CD4-positive, alpha-beta T cell (primary cell): ENCODE measurements around the gene GRID2. TPM values are rescaled to one million over a fixed set of nuclear protein-coding genes. Genes with fewer than 3 reads are reported as not detected.

Experiments
- ATAC-seq: fragments of 200-7000 bp; cut with Tn5 transposase; one replicate; pipeline ENCODE4 v1.10.0; 2022; ENCODE audit warnings: mild to moderate bottlenecking; ENCODE audit not compliant: poor library complexity
- CTCF ChIA-PET: fragments of 350-600 bp; sonication (Branson Sonifier 250); formaldehyde crosslinking; loops from one replicate; lab custom pipeline; 2021; ENCODE audit warnings: antibody characterized with exemption, inconsistent platforms; lab: Charles Lee
- POLR2A ChIA-PET: fragments of 350-600 bp; sonication (Branson Sonifier 250); formaldehyde crosslinking; loops from one replicate; lab custom pipeline; 2021; ENCODE audit warnings: antibody characterized with exemption, inconsistent platforms; lab: Charles Lee
- DNase-seq, 14 experiments: peaks; one replicate each; pipeline ENCODE4 v3.0.0-alpha.2; 2013 to 2020; ENCODE audit warnings: mixed read lengths in 2 of 14
- H3K27ac ChIP-seq, 2 donors: one replicate each; pipeline versions ENCODE4 v1.5.1 to v1.7.0; 2013; ENCODE audit warnings: low read length in 2 of 2, low read depth in 1 of 2, mild to moderate bottlenecking in 1 of 2
- H3K27me3 ChIP-seq, 2 experiments: 1 replicate in 1 of 2; 2 replicates in 1 of 2; pipeline versions ENCODE4 v1.6.1 to v1.7.0; 2013; ENCODE audit warnings: low read length in 2 of 2, control low read depth in 1 of 2, mild to moderate bottlenecking in 1 of 2, moderate library complexity in 1 of 2; ENCODE audit not compliant: insufficient read depth in 2 of 2, control insufficient read depth in 1 of 2
- H3K36me3 ChIP-seq: one replicate; pipeline ENCODE4 v1.6.1; 2013; ENCODE audit warnings: low read length, control low read depth; ENCODE audit not compliant: insufficient read depth
- H3K4me1 ChIP-seq: one replicate; pipeline ENCODE4 v1.6.1; 2013; ENCODE audit warnings: low read length, control low read depth; ENCODE audit not compliant: insufficient read depth
- H3K4me3 ChIP-seq: one replicate; pipeline ENCODE4 v1.5.1; 2013; ENCODE audit warnings: mild to moderate bottlenecking, low read length, moderate library complexity
- H3K9me3 ChIP-seq, 2 experiments: 1 replicate in 1 of 2; 2 replicates in 1 of 2; pipeline versions ENCODE4 v1.6.1 to v1.7.0; 2013; ENCODE audit warnings: low read length in 2 of 2, mild to moderate bottlenecking in 2 of 2, control low read depth in 1 of 2, moderate library complexity in 1 of 2; ENCODE audit not compliant: control insufficient read depth in 1 of 2, insufficient read depth in 1 of 2
- H3K27ac Mint-ChIP-seq: one replicate; pipeline ENCODE4 v1.8.0; 2020; ENCODE audit warnings: mixed read lengths
- H3K27me3 Mint-ChIP-seq: one replicate; pipeline ENCODE4 v1.8.0; 2021; ENCODE audit warnings: mixed read lengths
- H3K36me3 Mint-ChIP-seq: one replicate; pipeline ENCODE4 v1.8.0; 2021; ENCODE audit warnings: low read depth, mixed read lengths
- H3K4me1 Mint-ChIP-seq: one replicate; pipeline ENCODE4 v1.8.0; 2021; ENCODE audit warnings: low read depth, mixed read lengths
- H3K4me3 Mint-ChIP-seq: one replicate; pipeline ENCODE4 v1.8.0; 2020; ENCODE audit warnings: mild to moderate bottlenecking, mixed read lengths
- H3K9me3 Mint-ChIP-seq: one replicate; pipeline ENCODE4 v1.8.0; 2020; ENCODE audit warnings: mixed read lengths
- intact Hi-C, 2 experiments: fragments of 100-400 bp; cut with DNase I in 1 of 2; cut with micrococcal nuclease in 1 of 2; formaldehyde crosslinking; loops; one replicate each; pipeline versions ENCODE4 v1.15.1 to v1.9.0; 2023 to 2025; cut with DNase I, micrococcal nuclease
- total RNA-seq, 174 experiments: library from RNA in 2 of 174; stranded (reverse) in 2 of 174; gene quantifications; one replicate each; pipeline ENCODE4 v1.2.3 and lab custom pipeline; 2021 to 2026
- TF ChIP-seq, protein P1 (sequence below): fragments of 200-600 bp; IDR thresholded peaks from one replicate; pipeline ENCODE4 v1.8.0; 2022; ENCODE audit warnings: antibody characterized with exemption, mild to moderate bottlenecking

Gene GRID2
- total RNA-seq, 2 experiments from 2014 or later: not detected

DNA sequence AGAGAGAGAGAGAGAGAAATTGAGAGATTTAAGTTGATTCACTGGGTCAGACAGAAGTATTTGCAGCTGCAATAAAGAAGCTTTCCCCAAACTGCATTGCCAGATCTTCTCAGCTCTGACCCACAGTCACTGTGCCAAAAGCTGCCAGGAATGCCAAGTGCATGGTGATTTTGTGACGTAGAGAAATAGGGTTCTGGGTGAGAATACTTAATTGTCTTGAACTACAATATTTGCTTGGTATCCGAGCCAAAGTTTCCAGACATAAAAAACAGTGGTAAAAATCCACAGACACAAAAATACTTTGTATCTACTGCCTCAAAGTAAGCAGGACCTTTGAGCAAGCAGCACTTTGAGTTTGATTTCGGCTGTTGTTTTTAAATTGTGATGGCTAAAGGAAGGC lies 331.1 kb downstream of the GRID2 start:
- no peak overlapping the region for H3K27ac ChIP-seq
- POLR2A ChIA-PET: no interaction called here
- peaks cover 4% of the 10 kb centered on the region for H3K9me3 Mint-ChIP-seq
- CTCF ChIA-PET: no interaction called here
- peaks cover 0 to 5% of the 10 kb centered on the region in 2 experiments for H3K9me3 ChIP-seq
- intact Hi-C loops: no loop called here
- H3K4me1 Mint-ChIP-seq: no peaks in the 10 kb centered on the region
- no peak overlapping the region for H3K27ac Mint-ChIP-seq
- no peak overlapping the region for H3K4me3 ChIP-seq
- H3K4me3 Mint-ChIP-seq: no peak overlapping the region
- H3K27me3 Mint-ChIP-seq: no peaks in the 10 kb centered on the region
- H3K27me3 ChIP-seq: no peaks in the 10 kb centered on the region
- H3K36me3 Mint-ChIP-seq: no peaks in the 10 kb centered on the region
- DNase-seq (no peak), ATAC-seq (no peak)
- H3K36me3 ChIP-seq: no peaks in the 10 kb centered on the region
- TF ChIP-seq, protein P1, sequence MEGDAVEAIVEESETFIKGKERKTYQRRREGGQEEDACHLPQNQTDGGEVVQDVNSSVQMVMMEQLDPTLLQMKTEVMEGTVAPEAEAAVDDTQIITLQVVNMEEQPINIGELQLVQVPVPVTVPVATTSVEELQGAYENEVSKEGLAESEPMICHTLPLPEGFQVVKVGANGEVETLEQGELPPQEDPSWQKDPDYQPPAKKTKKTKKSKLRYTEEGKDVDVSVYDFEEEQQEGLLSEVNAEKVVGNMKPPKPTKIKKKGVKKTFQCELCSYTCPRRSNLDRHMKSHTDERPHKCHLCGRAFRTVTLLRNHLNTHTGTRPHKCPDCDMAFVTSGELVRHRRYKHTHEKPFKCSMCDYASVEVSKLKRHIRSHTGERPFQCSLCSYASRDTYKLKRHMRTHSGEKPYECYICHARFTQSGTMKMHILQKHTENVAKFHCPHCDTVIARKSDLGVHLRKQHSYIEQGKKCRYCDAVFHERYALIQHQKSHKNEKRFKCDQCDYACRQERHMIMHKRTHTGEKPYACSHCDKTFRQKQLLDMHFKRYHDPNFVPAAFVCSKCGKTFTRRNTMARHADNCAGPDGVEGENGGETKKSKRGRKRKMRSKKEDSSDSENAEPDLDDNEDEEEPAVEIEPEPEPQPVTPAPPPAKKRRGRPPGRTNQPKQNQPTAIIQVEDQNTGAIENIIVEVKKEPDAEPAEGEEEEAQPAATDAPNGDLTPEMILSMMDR: no peak
- H3K4me1 ChIP-seq: no peaks in the 10 kb centered on the region

DNA sequence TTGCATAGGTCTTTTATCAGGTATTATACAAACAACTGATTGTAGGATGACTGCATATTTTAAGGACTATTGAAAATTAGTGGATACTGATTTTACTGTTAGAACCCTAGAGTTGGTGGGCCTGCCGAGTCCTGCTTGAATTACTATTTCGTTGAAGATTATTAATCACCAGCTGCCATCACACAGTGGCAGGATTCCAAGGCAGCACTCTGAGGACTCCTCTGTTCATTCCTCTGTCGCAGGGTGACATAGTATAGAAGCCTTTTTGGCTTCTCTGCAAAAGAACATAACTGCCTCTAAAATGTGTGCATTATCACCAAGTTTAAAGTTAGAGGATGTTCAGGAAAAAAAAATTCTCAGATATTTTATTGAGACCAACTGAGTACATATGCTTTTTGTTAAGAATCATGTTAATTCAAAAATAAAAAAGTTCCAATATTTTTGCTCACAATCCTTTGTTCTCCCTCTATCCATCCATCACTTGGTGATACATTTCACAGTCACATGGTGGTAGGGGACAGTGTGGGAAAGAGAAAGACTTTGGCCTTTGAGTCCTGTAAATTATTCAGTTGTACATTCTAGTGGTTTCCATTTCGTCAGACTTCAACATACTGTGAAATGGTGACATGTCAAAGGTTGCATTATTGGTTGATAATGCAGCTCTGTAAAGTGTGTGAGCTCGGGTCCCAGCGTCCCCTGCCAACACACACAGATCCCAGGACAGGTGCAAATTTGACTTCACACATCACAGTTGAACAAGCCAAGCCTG lies 332.5 kb downstream of the GRID2 start:
- ATAC-seq (no peak), DNase-seq (no peak)
- Mint-ChIP-seq H3K4me3 (no peak overlapping the region), H3K27me3 (no peaks in the 10 kb centered on the region), H3K27ac (no peak overlapping the region), H3K9me3 (peaks cover 4% of the 10 kb centered on the region), H3K36me3 (no peaks in the 10 kb centered on the region), H3K4me1 (no peaks in the 10 kb centered on the region)
- Histone ChIP-seq H3K9me3 (peaks cover 0 to 5% of the 10 kb centered on the region in 2 experiments), H3K4me3 (no peak overlapping the region), H3K4me1 (no peaks in the 10 kb centered on the region), H3K27me3 (no peaks in the 10 kb centered on the region), H3K27ac (no peak overlapping the region), H3K36me3 (no peaks in the 10 kb centered on the region)
- TF ChIP-seq, protein P1: no peak
- ChIA-PET POLR2A (no interaction called here), CTCF (no interaction called here)
- intact Hi-C loops: no loop called here

- ChIA-PET CTCF (no interaction called here), POLR2A (no interaction called here)
- Mint-ChIP-seq H3K27ac (no peak overlapping the region), H3K9me3 (peaks cover 3% of the 10 kb centered on the region), H3K4me3 (no peak overlapping the region), H3K36me3 (no peaks in the 10 kb centered on the region), H3K4me1 (no peaks in the 10 kb centered on the region), H3K27me3 (no peaks in the 10 kb centered on the region)
- Histone ChIP-seq H3K27me3 (no peaks in the 10 kb centered on the region), H3K9me3 (no peaks in the 10 kb centered on the region), H3K4me3 (no peak overlapping the region), H3K27ac (no peak overlapping the region), H3K36me3 (no peaks in the 10 kb centered on the region), H3K4me1 (no peaks in the 10 kb centered on the region)
- DNase-seq (no peak), ATAC-seq (no peak)
- intact Hi-C loops: no loop called here
- TF ChIP-seq, protein P1: no peak
Measured at GRCh38 chr4:92641409-92641808, 337.6 kb downstream of the GRID2 start.
